Measurements from ENCODE around the gene IRS4.

DNA sequence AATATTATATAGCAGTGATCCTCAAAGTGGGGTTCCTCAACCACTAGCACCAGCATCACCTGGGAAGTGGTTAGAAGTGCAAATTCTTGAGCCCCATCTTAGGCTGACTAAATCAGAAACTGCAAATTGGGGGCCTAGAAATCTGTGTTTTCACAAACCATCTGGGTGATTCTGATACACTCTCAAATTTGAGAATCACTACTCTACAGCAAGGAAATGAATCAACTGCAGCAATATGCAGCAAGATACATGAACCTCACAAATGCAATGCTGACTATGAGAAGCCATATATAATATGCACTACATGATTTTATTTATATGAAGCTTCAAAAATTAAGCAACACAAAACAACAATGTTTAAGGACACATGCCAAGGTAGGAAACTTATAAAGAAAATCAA is 36.2 kb upstream of the IRS4 start:
- TF ChIP-seq, protein P1, sequence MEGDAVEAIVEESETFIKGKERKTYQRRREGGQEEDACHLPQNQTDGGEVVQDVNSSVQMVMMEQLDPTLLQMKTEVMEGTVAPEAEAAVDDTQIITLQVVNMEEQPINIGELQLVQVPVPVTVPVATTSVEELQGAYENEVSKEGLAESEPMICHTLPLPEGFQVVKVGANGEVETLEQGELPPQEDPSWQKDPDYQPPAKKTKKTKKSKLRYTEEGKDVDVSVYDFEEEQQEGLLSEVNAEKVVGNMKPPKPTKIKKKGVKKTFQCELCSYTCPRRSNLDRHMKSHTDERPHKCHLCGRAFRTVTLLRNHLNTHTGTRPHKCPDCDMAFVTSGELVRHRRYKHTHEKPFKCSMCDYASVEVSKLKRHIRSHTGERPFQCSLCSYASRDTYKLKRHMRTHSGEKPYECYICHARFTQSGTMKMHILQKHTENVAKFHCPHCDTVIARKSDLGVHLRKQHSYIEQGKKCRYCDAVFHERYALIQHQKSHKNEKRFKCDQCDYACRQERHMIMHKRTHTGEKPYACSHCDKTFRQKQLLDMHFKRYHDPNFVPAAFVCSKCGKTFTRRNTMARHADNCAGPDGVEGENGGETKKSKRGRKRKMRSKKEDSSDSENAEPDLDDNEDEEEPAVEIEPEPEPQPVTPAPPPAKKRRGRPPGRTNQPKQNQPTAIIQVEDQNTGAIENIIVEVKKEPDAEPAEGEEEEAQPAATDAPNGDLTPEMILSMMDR (IDR thresholded peaks at IDR 0.05) = no peak
- TF ChIP-seq POLR2A (IDR thresholded peaks at IDR 0.05) = no peak

Data from Peyer's patch (tissue), 4 donors.